Measurements from ENCODE around the gene HSPA1A.

HSPA1A gene

GRCh38 chr6:31794866-31795615 is 20.3 kb upstream of the HSPA1A start (continued):
- peak; percentile 95 for TF ChIP-seq GLIS2 (tag by site-specific recombination; IDR thresholded peaks at IDR 0.05)
- no peak for TF ChIP-seq ZNF18 (tag by site-specific recombination; IDR thresholded peaks at IDR 0.05)
- TF ChIP-seq ZNF311 (tag by site-specific recombination; IDR thresholded peaks at IDR 0.05; ENCODE audit: borderline replicate concordance): no peak
- TF ChIP-seq KLF17 (tag by site-specific recombination; IDR thresholded peaks at IDR 0.05): peak; percentile 9; the same call in 1 of the 2 replicates
- 0 out of 2 replicates have a peak, but pooled peaks have one; percentile 4 for TF ChIP-seq ZNF433 (tag by site-specific recombination; IDR thresholded peaks at IDR 0.05; ENCODE audit: low read depth)
- TF ChIP-seq ZNF449 (tag by site-specific recombination; IDR thresholded peaks at IDR 0.05): 0 out of 2 replicates have a peak, but pooled peaks have one; percentile 15
- peak; percentile 80 for TF ChIP-seq ZIC2 (tag by site-specific recombination; IDR thresholded peaks at IDR 0.05)
- TF ChIP-seq PATZ1 (tag by site-specific recombination; IDR thresholded peaks at IDR 0.05): peak; percentile 88
- peak; percentile 80 for TF ChIP-seq PRDM10 (tag by site-specific recombination; IDR thresholded peaks at IDR 0.05)

DNA sequence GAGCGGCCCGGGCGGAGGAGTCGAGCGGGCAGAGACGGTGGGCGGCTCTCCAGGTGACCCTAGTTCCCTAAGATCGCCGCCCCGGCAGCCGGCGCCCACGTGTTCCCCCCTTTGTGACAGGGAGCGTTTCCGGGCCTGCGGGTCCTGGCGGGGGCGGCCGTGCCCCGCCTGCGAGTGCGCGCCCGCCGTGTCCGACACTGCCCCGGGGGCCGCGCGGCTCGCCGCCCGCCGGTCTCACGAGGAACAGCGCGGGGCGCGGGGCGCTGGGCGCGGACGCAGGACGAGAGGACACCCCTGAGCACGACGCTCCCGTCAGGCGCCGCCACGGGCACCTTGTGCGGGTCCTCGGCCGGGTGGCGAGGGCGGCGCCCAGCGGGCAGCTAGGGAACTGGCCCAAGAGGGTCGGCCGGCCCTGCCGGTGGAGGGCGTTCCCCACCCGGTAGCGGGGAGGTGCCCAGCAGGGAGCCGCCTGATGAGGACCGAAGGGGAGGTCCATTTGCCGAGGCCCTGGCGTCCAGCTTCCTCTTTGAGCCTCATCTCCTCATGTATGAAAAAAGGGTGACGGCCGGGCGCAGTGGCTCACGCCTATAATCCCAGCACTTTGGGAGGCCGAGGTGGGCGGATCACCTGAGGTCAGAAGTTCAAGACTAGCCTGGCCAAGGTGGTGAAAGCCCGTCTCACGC is 19.6 kb upstream of the HSPA1A start, which contains the start of gene VARS1:
Gene VARS1, minus strand, starts transcription at position 137 of the 683 bp plus-strand sequence. CDS start 535 bp downstream, outside the sequence.
- Histone ChIP-seq H3K9me3 (ENCODE audit: control insufficient read depth, insufficient read depth, low read depth, low read length) (no peaks in the 10 kb centered on the region), H3K4me1 (ENCODE audit: control insufficient read depth, insufficient read depth, low read length) (no peaks in the 10 kb centered on the region; the same call in 1 of the 2 replicates), H3K36me3 (ENCODE audit: control insufficient read depth in 2 of 2, insufficient read depth in 1 of 2, low read length in 2 of 2) (peaks cover 10 to 34% of the 10 kb centered on the region in 2 experiments), H3K4me3 (ENCODE audit: low read depth, low read length) (peak within 1 kb of the TSS; percentile 81), H3K27ac (ENCODE audit: extremely low read depth, low read depth, low read length) (peak within 1 kb of the TSS; percentile 93)
- ChIA-PET POLR2A (interaction anchor here (0.6 to 5.9 kb wide), 22 partner anchors 9 to 400 kb away, joined by 3 to 138 read pairs (median 6); partner anchors contain the start of genes C6orf47, DDAH2, DDX39B and HSPA1A), CTCF (interaction anchor here (0.6 to 4.9 kb wide), 22 partner anchors 10 to 156 kb away, joined by 3 to 55 read pairs (median 4); partner anchors contain the start of genes HSPA1B and LSM2)
- TF ChIP-seq ZNF24 (tag by site-specific recombination; IDR thresholded peaks at IDR 0.05): no peak
- peak; percentile 77 for TF ChIP-seq ZSCAN30 (tag by site-specific recombination; IDR thresholded peaks at IDR 0.05)
- TF ChIP-seq ZNF654 (tag by site-specific recombination; IDR thresholded peaks at IDR 0.05; ENCODE audit: low read depth): peak; percentile 46
- TF ChIP-seq ZNF596 (tag by site-specific recombination; IDR thresholded peaks at IDR 0.05): peak; percentile 54; the same call in 1 of the 2 replicates
- TF ChIP-seq, protein P1, sequence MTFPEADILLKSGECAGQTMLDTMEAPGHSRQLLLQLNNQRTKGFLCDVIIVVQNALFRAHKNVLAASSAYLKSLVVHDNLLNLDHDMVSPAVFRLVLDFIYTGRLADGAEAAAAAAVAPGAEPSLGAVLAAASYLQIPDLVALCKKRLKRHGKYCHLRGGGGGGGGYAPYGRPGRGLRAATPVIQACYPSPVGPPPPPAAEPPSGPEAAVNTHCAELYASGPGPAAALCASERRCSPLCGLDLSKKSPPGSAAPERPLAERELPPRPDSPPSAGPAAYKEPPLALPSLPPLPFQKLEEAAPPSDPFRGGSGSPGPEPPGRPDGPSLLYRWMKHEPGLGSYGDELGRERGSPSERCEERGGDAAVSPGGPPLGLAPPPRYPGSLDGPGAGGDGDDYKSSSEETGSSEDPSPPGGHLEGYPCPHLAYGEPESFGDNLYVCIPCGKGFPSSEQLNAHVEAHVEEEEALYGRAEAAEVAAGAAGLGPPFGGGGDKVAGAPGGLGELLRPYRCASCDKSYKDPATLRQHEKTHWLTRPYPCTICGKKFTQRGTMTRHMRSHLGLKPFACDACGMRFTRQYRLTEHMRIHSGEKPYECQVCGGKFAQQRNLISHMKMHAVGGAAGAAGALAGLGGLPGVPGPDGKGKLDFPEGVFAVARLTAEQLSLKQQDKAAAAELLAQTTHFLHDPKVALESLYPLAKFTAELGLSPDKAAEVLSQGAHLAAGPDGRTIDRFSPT (tag by site-specific recombination; IDR thresholded peaks at IDR 0.05): peak; percentile 99
- TF ChIP-seq ZBTB7A (tag by site-specific recombination; IDR thresholded peaks at IDR 0.05; ENCODE audit: low read depth): peak; percentile 57; the same call in 1 of the 2 replicates
- no peak for TF ChIP-seq ZNF280D (tag by site-specific recombination; IDR thresholded peaks at IDR 0.05)
- no peak for TF ChIP-seq ZNF302 (tag by site-specific recombination; IDR thresholded peaks at IDR 0.05; ENCODE audit: low read depth)

All from HEK293 (cell line).